Measurements from ENCODE around the gene CNTN1. TPM values are rescaled to one million over a fixed set of nuclear protein-coding genes. Genes with fewer than 3 reads are reported as not detected.

CNTN1 gene
- total and polyA plus RNA-seq, 2 of the 13 experiments (the other 11 are each of a cell fraction or from before 2014, with no cell fraction given), result 0.01 to 0.07 TPM

DNA sequence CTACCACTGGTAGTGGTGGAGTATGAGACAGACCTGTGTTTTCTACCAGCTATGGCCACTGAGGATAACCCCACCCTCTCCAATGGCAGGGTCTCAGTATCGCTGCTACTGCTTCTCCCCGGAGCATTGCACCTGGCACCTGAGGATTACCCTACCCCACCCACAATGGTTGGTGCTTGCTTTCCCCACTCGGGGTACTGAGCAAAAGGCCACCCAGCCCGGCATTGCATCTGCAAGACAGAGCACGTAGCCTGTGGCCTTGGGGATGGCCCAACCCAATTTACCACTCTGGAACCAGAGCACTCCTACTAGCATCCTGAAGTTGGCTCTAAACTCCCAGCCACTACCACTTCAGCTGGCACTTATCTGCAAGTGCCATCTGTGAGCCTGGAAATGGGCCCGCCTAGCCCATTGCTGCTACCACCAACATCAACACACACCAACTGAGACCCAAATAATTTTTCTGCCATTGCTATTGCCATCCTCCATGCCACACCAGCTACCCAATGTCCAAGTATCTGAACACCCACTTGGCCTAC, 145.7 kb downstream of the CNTN1 start:
- POLR2A ChIA-PET, result no interaction called here
- ATAC-seq (no peak), DNase-seq (ENCODE audit: low spot score) (no peak), FAIRE-seq (no peak)
- no peaks in the 10 kb centered on the region for H3K9me3 ChIP-seq (ENCODE audit: low read length)
- H2AFZ ChIP-seq (ENCODE audit: low read length), result no peak overlapping the region
- H3K4me3 ChIP-seq (replicated peaks in 1 of 3; ENCODE audit: insufficient read depth in 1 of 3, low read depth in 2 of 3, low read length in 3 of 3), result no peak overlapping the region
- no peaks in the 10 kb centered on the region for H4K20me1 ChIP-seq (ENCODE audit: insufficient read depth, low read length)
- no peaks in the 10 kb centered on the region for H3K4me1 ChIP-seq (ENCODE audit: insufficient read depth, low read length)
- no peaks in the 10 kb centered on the region for H3K79me2 ChIP-seq (ENCODE audit: insufficient read depth, low read length)
- 10% methylated on average over 2 of the region's 6 CpGs for WGBS (ENCODE audit: low lambda C conversion rate)
- H3K36me3 ChIP-seq (replicated peaks in 1 of 2; ENCODE audit: control insufficient read depth in 1 of 2, insufficient read depth in 2 of 2, low read length in 2 of 2), result no peaks in the 10 kb centered on the region
- H3K9ac ChIP-seq (ENCODE audit: insufficient read depth, low read depth, low read length), result no peak overlapping the region
- in situ Hi-C loops (cut with HindIII; ENCODE audit: extremely low pct_ligation_motif_present, low pct_unique_long_range_greater_than_20kb), result no loop called here
- H3K27me3 ChIP-seq (ENCODE audit: control insufficient read depth in 1 of 2, insufficient read depth in 2 of 2, low read length in 2 of 2), result no peaks in the 10 kb centered on the region
- TF ChIP-seq, protein P1, sequence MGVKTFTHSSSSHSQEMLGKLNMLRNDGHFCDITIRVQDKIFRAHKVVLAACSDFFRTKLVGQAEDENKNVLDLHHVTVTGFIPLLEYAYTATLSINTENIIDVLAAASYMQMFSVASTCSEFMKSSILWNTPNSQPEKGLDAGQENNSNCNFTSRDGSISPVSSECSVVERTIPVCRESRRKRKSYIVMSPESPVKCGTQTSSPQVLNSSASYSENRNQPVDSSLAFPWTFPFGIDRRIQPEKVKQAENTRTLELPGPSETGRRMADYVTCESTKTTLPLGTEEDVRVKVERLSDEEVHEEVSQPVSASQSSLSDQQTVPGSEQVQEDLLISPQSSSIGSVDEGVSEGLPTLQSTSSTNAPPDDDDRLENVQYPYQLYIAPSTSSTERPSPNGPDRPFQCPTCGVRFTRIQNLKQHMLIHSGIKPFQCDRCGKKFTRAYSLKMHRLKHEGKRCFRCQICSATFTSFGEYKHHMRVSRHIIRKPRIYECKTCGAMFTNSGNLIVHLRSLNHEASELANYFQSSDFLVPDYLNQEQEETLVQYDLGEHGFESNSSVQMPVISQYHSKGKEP (CRISPR knock-in tag; IDR thresholded peaks at IDR 0.05), result no peak
- no peak overlapping the region for H3K27ac ChIP-seq (ENCODE audit: extremely low read length, insufficient read depth, low read length)
- BruUV-seq (replicated peaks), result no TSS peak
- CTCF ChIA-PET (ENCODE audit: low intra/inter-chr PET ratio, low total read pairs), result no interaction called here
- no peak overlapping the region for H3K4me2 ChIP-seq (ENCODE audit: low read depth, low read length)
- intact Hi-C loops (cut with micrococcal nuclease; ENCODE audit: unreplicated experiment), result no loop called here

DNA sequence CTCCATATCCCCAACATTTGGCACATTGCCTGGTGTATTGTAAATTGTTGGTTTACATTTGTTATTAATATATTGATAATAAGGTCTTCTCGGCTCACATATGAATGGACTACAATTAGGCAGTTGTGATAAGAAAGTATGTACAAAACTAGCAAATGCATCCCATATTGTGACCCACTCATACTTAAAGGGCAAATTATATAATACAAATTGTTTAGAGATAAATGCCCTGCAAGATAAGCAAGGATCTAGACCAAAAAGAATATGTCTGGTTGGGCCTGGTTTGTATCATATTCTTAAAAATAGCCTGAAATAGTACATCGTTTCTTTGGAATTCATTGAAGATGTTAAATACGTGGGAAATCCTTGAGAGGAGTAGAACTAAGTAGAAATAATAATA, 151.3 kb downstream of the CNTN1 start:
- Histone ChIP-seq H3K36me3 (replicated peaks in 1 of 2; ENCODE audit: control insufficient read depth in 1 of 2, insufficient read depth in 2 of 2, low read length in 2 of 2) (no peaks in the 10 kb centered on the region), H3K4me2 (ENCODE audit: low read depth, low read length) (no peak overlapping the region), H3K27me3 (ENCODE audit: control insufficient read depth in 1 of 2, insufficient read depth in 2 of 2, low read length in 2 of 2) (no peaks in the 10 kb centered on the region), H3K79me2 (ENCODE audit: insufficient read depth, low read length) (no peaks in the 10 kb centered on the region), H3K27ac (ENCODE audit: extremely low read length, insufficient read depth, low read length) (no peak overlapping the region), H2AFZ (ENCODE audit: low read length) (no peak overlapping the region), H3K4me1 (ENCODE audit: insufficient read depth, low read length) (no peaks in the 10 kb centered on the region), H3K9ac (ENCODE audit: insufficient read depth, low read depth, low read length) (no peak overlapping the region), H4K20me1 (ENCODE audit: insufficient read depth, low read length) (no peaks in the 10 kb centered on the region), H3K9me3 (ENCODE audit: low read length) (no peaks in the 10 kb centered on the region), H3K4me3 (replicated peaks in 1 of 3; ENCODE audit: insufficient read depth in 1 of 3, low read depth in 2 of 3, low read length in 3 of 3) (no peak overlapping the region)
- FAIRE-seq (no peak), DNase-seq (ENCODE audit: low spot score) (no peak), ATAC-seq (no peak)
- ChIA-PET CTCF (ENCODE audit: low intra/inter-chr PET ratio, low total read pairs) (no interaction called here), POLR2A (no interaction called here)
- WGBS (ENCODE audit: low lambda C conversion rate), result 5% methylated on average over 3 of the region's 3 CpGs
- in situ Hi-C loops (cut with HindIII; ENCODE audit: extremely low pct_ligation_motif_present, low pct_unique_long_range_greater_than_20kb), result no loop called here
- intact Hi-C loops (cut with micrococcal nuclease; ENCODE audit: unreplicated experiment), result no loop called here
- BruUV-seq (replicated peaks), result no TSS peak
- TF ChIP-seq CBFB (CRISPR knock-in tag; IDR thresholded peaks at IDR 0.05), result no peak
- no peak for TF ChIP-seq CHD2 (IDR thresholded peaks at IDR 0.05; ENCODE audit: low read depth, low read length)
- TF ChIP-seq FOXA1 (IDR thresholded peaks at IDR 0.05), result no peak
- TF ChIP-seq FOXA1 (CRISPR knock-in tag; IDR thresholded peaks at IDR 0.05), result no peak
- no peak for TF ChIP-seq YY1 (IDR thresholded peaks at IDR 0.05; ENCODE audit: insufficient read depth, insufficient replicate concordance, low read depth, low read length)
- TF ChIP-seq, protein P2, sequence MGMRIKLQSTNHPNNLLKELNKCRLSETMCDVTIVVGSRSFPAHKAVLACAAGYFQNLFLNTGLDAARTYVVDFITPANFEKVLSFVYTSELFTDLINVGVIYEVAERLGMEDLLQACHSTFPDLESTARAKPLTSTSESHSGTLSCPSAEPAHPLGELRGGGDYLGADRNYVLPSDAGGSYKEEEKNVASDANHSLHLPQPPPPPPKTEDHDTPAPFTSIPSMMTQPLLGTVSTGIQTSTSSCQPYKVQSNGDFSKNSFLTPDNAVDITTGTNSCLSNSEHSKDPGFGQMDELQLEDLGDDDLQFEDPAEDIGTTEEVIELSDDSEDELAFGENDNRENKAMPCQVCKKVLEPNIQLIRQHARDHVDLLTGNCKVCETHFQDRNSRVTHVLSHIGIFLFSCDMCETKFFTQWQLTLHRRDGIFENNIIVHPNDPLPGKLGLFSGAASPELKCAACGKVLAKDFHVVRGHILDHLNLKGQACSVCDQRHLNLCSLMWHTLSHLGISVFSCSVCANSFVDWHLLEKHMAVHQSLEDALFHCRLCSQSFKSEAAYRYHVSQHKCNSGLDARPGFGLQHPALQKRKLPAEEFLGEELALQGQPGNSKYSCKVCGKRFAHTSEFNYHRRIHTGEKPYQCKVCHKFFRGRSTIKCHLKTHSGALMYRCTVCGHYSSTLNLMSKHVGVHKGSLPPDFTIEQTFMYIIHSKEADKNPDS (CRISPR knock-in tag; IDR thresholded peaks at IDR 0.05), result no peak
- no peak for TF ChIP-seq SMAD9 (CRISPR knock-in tag; IDR thresholded peaks at IDR 0.05)
- no peak for TF ChIP-seq ZNF232 (CRISPR knock-in tag; IDR thresholded peaks at IDR 0.05; ENCODE audit: borderline replicate concordance)
- TF ChIP-seq PHF8 (CRISPR knock-in tag; IDR thresholded peaks at IDR 0.05), result no peak
- no peak for TF ChIP-seq HOXA3 (CRISPR knock-in tag; IDR thresholded peaks at IDR 0.05)
- TF ChIP-seq ARNT2 (CRISPR knock-in tag; IDR thresholded peaks at IDR 0.05; ENCODE audit: low read depth), result no peak
- no peak for TF ChIP-seq RFX5 (IDR thresholded peaks at IDR 0.05; ENCODE audit: low read depth, low read length)
- TF ChIP-seq ZNF781 (CRISPR knock-in tag; IDR thresholded peaks at IDR 0.05; ENCODE audit: borderline replicate concordance, not compliant biosample characterization), result no peak

All from HepG2 (cell line).